Measurements from ENCODE around the gene RPS3A. TPM values are rescaled to one million over a fixed set of nuclear protein-coding genes. Genes with fewer than 3 reads are reported as not detected.

RPS3A gene
- total and polyA plus RNA-seq, 9 of the 15 experiments (the other 6 are each of a cell fraction or from before 2014, with no cell fraction given) = 2,102 to 5,488 (median 3,554) TPM

GRCh38 chr4:151095142-151095541, 4.3 kb upstream of the RPS3A start:
- Histone ChIP-seq H3K27me3 (ENCODE audit: control insufficient read depth in 2 of 2, insufficient read depth in 2 of 2, low read length in 2 of 2) (no peaks in the 10 kb centered on the region), H3K4me3 (no peak overlapping the region), H3K79me2 (ENCODE audit: control insufficient read depth, insufficient read depth, low read length) (peaks cover 8% of the 10 kb centered on the region), H3K4me1 (replicated peaks in 1 of 2; ENCODE audit: control insufficient read depth in 2 of 2, insufficient read depth in 2 of 2, low read length in 2 of 2) (peaks cover 7 to 11% of the 10 kb centered on the region in 2 experiments; a peak in 3 of 5 replicates), H3K9ac (ENCODE audit: insufficient read depth in 1 of 2, low read depth in 2 of 2, low read length in 2 of 2) (no peak overlapping the region), H2AFZ (ENCODE audit: low read depth, low read length) (no peak overlapping the region), H3K36me3 (ENCODE audit: control insufficient read depth, insufficient read depth, low read length) (peaks cover 3% of the 10 kb centered on the region; the same call in 2 of the 3 replicates), H3K9me3 (replicated peaks; ENCODE audit: control insufficient read depth, insufficient read depth, low read depth, low read length) (no peaks in the 10 kb centered on the region; the same call in 1 of the 2 replicates), H4K20me1 (replicated peaks; ENCODE audit: control insufficient read depth, insufficient read depth, low read length) (no peaks in the 10 kb centered on the region), H3K4me2 (ENCODE audit: insufficient read depth, low read length) (no peak overlapping the region), H3K9me1 (ENCODE audit: control insufficient read depth, insufficient read depth, low read length) (no peaks in the 10 kb centered on the region), H3K27ac (ENCODE audit: extremely low read depth, low read depth, low read length) (no peak overlapping the region)
- FAIRE-seq = no peak
- ATAC-seq = no peak
- POLR2A ChIA-PET = no interaction called here
- peak; percentile 58 for TF ChIP-seq ZNF146 (CRISPR knock-in tag; IDR thresholded peaks at IDR 0.05; ENCODE audit: unreplicated experiment)
- no peak for TF ChIP-seq ARID4B (CRISPR knock-in tag; IDR thresholded peaks at IDR 0.05)
- TF ChIP-seq MAFG (tag; conservative IDR thresholded peaks at IDR 0.05) = no peak
- TF ChIP-seq ZNF766 (CRISPR knock-in tag; conservative IDR thresholded peaks at IDR 0.05) = no peak
- TF ChIP-seq RBM25 (IDR thresholded peaks at IDR 0.05; ENCODE audit: low read depth, low read length, severe bottlenecking) = peak; percentile 16
- CTCF ChIA-PET (ENCODE audit: low intra/inter-chr PET ratio) = no interaction called here
- intact Hi-C loops (cut with micrococcal nuclease) (loop anchor here (5.0 kb wide), 1 partner anchor 83 kb away; no protein-coding TSS in a partner anchor), in situ Hi-C loops (cut with MboI) (no loop called here)
- BruUV-seq (replicated peaks) = no TSS peak
- DNase-seq (ENCODE audit: extremely low read depth in 1 of 4, low spot score in 3 of 4) = no peak
- WGBS (ENCODE audit: insufficient coverage, low coverage, missing lambda C conversion rate) = 37% methylated on average over 3 of the region's 3 CpGs
